HCT116 (cell line): ENCODE data around the gene GSTT4.
"Not testable (repeated sequence)": the region's sequence is repeated elsewhere in the genome, so short reads cannot be mapped to it uniquely, and the experiment has no call there.

Experiments
- EGR1 ChIP-seq: IDR thresholded peaks from 2 replicates; pipeline ENCODE4 v1.6.1; 2012; ENCODE audit warnings: low read depth
- EZH2 ChIP-seq: fragments of 200-600 bp; sonication (generic); IDR thresholded peaks from 2 replicates; pipeline ENCODE4 v1.6.1; 2017; ENCODE audit warnings: antibody characterized with exemption, mixed run types
- POLR2A ChIP-seq: IDR thresholded peaks from 2 replicates; pipeline ENCODE4 v1.7.0; 2011; ENCODE audit warnings: borderline replicate concordance; ENCODE audit not compliant: insufficient read depth, insufficient read length; ENCODE audit errors: extremely low read depth
- POLR2AphosphoS5 ChIP-seq: IDR thresholded peaks from 2 replicates; pipeline ENCODE4 v1.6.1; 2011; ENCODE audit warnings: mild to moderate bottlenecking, low read depth, low read length, moderate library complexity
- ZFX ChIP-seq: fragments of 450-650 bp; IDR thresholded peaks from 2 replicates; pipeline ENCODE4 v1.6.1; 2017
- TF ChIP-seq, protein P1 (sequence below): IDR thresholded peaks from 2 replicates; pipeline ENCODE4 v1.6.1; 2012; ENCODE audit warnings: low read depth
- TF ChIP-seq, protein P2 (sequence below), 3 experiments: fragments of 200-600 bp in 1 of 3; sonication (generic) in 1 of 3; IDR thresholded peaks in 2 of 3; conservative IDR thresholded peaks in 1 of 3; 2 replicates each; pipeline ENCODE4 v1.5.1; 2012 to 2017; ENCODE audit warnings: low read depth in 2 of 3, low read length in 2 of 3, antibody characterized with exemption in 1 of 3, borderline replicate concordance in 1 of 3, control low read depth in 1 of 3, mild to moderate bottlenecking in 1 of 3, mixed read lengths in 1 of 3, mixed run types in 1 of 3, moderate library complexity in 1 of 3; ENCODE audit not compliant: insufficient read depth in 1 of 3
- TF ChIP-seq, protein P3 (sequence below): IDR thresholded peaks from 2 replicates; pipeline ENCODE4 v1.6.1; 2012

DNA sequence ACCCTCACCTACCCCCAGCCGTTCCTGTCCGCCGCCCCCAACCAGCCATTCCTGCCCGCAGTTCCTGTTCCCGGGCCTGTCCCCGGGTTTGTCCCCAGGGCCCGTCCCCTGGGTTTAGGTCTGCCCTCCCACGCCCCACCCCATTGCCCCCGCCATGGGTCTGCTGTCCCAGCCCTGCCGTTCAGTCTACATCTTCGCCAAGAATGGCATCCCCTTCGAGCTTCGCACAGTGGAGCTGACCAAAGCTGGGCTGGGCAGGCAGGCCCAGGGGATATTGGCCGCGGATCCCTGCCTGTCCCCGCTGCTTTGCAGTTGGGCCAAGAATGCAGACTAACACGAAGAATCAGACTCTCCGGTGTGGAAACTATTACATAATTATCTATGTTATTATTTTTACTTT, 55.5 kb downstream of the GSTT4 start:
- TF ChIP-seq POLR2A, POLR2AphosphoS5, ZFX, EZH2, EGR1: not testable (repeated sequence)
- TF ChIP-seq, protein P1, sequence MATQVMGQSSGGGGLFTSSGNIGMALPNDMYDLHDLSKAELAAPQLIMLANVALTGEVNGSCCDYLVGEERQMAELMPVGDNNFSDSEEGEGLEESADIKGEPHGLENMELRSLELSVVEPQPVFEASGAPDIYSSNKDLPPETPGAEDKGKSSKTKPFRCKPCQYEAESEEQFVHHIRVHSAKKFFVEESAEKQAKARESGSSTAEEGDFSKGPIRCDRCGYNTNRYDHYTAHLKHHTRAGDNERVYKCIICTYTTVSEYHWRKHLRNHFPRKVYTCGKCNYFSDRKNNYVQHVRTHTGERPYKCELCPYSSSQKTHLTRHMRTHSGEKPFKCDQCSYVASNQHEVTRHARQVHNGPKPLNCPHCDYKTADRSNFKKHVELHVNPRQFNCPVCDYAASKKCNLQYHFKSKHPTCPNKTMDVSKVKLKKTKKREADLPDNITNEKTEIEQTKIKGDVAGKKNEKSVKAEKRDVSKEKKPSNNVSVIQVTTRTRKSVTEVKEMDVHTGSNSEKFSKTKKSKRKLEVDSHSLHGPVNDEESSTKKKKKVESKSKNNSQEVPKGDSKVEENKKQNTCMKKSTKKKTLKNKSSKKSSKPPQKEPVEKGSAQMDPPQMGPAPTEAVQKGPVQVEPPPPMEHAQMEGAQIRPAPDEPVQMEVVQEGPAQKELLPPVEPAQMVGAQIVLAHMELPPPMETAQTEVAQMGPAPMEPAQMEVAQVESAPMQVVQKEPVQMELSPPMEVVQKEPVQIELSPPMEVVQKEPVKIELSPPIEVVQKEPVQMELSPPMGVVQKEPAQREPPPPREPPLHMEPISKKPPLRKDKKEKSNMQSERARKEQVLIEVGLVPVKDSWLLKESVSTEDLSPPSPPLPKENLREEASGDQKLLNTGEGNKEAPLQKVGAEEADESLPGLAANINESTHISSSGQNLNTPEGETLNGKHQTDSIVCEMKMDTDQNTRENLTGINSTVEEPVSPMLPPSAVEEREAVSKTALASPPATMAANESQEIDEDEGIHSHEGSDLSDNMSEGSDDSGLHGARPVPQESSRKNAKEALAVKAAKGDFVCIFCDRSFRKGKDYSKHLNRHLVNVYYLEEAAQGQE, result not testable (repeated sequence)
- TF ChIP-seq, protein P2, sequence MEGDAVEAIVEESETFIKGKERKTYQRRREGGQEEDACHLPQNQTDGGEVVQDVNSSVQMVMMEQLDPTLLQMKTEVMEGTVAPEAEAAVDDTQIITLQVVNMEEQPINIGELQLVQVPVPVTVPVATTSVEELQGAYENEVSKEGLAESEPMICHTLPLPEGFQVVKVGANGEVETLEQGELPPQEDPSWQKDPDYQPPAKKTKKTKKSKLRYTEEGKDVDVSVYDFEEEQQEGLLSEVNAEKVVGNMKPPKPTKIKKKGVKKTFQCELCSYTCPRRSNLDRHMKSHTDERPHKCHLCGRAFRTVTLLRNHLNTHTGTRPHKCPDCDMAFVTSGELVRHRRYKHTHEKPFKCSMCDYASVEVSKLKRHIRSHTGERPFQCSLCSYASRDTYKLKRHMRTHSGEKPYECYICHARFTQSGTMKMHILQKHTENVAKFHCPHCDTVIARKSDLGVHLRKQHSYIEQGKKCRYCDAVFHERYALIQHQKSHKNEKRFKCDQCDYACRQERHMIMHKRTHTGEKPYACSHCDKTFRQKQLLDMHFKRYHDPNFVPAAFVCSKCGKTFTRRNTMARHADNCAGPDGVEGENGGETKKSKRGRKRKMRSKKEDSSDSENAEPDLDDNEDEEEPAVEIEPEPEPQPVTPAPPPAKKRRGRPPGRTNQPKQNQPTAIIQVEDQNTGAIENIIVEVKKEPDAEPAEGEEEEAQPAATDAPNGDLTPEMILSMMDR (IDR thresholded peaks at IDR 0.05 in 2 of 3, conservative IDR thresholded peaks at IDR 0.05 in 1 of 3; ENCODE audit: borderline replicate concordance in 1 of 3, insufficient read depth in 1 of 3, low read depth in 2 of 3, low read length in 2 of 3), result not testable (repeated sequence)
- TF ChIP-seq, protein P3, sequence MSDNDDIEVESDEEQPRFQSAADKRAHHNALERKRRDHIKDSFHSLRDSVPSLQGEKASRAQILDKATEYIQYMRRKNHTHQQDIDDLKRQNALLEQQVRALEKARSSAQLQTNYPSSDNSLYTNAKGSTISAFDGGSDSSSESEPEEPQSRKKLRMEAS, result not testable (repeated sequence)
